ENCODE results near the gene RALGAPA2. TPM values are rescaled to one million over a fixed set of nuclear protein-coding genes. Genes with fewer than 3 reads are reported as not detected.
"Not testable (repeated sequence)": the region's sequence is repeated elsewhere in the genome, so short reads cannot be mapped to it uniquely, and the experiment has no call there.

The RALGAPA2 gene
- total RNA-seq, 1 experiment from 2014 or later, result 26.3 TPM

DNA sequence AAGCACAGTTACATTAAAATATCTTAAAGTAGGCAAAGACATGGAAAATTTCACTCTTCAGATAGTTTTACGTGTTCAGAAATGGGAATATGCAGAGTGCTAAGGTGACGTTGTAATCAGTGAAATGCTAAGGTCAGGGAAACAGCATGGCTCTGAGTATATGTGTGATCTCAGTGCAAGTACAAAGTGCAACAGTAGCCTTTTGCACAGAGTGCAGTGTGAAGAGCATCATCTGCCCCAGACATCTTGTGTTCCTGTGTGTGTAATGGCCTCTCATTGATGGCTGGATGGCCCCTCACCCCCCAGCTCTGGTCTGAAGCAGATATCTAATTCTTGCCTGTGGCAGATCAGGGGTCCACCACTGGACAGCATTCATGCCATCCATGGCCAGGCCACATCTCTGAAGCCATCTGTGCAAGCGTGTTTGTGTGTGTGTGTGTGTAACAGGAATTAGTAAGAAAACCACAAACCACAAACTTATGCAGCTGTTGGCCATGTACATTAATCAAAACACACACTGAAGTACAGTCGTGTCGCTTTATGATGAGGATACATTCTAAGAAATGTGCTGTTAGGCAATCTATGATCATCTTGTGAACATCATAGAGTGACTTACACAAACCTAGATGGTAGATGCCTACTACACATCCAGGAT is 165.1 kb downstream of the RALGAPA2 start:
- Mint-ChIP-seq H3K27ac (ENCODE audit: unreplicated experiment) (no peak overlapping the region), H3K36me3 (ENCODE audit: insufficient read depth, unreplicated experiment) (no peaks in the 10 kb centered on the region), H3K4me3 (ENCODE audit: low read depth, unreplicated experiment) (no peak overlapping the region), H3K4me1 (ENCODE audit: low read depth, unreplicated experiment) (no peaks in the 10 kb centered on the region), H3K27me3 (ENCODE audit: unreplicated experiment) (no peaks in the 10 kb centered on the region), H3K9me3 (ENCODE audit: low read depth, unreplicated experiment) (no peaks in the 10 kb centered on the region)
- no peak for TF ChIP-seq CTCF (IDR thresholded peaks at IDR 0.05; ENCODE audit: unreplicated experiment)
- CTCF ChIA-PET, result no interaction called here
- DNase-seq, result no peak
- BruUV-seq (replicated peaks), result no TSS peak
- intact Hi-C loops (cut with micrococcal nuclease; ENCODE audit: unreplicated experiment), result no loop called here

- CTCF ChIA-PET, result no interaction called here
- H3K4me1 Mint-ChIP-seq (ENCODE audit: low read depth, unreplicated experiment), result no peaks in the 10 kb centered on the region
- no TSS peak for BruUV-seq (replicated peaks)
- no peak for DNase-seq
- H3K27ac Mint-ChIP-seq (ENCODE audit: unreplicated experiment), result no peak overlapping the region
- intact Hi-C loops (cut with micrococcal nuclease; ENCODE audit: unreplicated experiment), result no loop called here
- no peaks in the 10 kb centered on the region for H3K9me3 Mint-ChIP-seq (ENCODE audit: low read depth, unreplicated experiment)
- H3K4me3 Mint-ChIP-seq (ENCODE audit: low read depth, unreplicated experiment), result no peak overlapping the region
- H3K27me3 Mint-ChIP-seq (ENCODE audit: unreplicated experiment), result no peaks in the 10 kb centered on the region
- TF ChIP-seq CTCF (IDR thresholded peaks at IDR 0.05; ENCODE audit: unreplicated experiment), result no peak
- no peaks in the 10 kb centered on the region for H3K36me3 Mint-ChIP-seq (ENCODE audit: insufficient read depth, unreplicated experiment)
Observed at GRCh38 chr20:20546402-20546801, 166.0 kb downstream of the RALGAPA2 start.

GRCh38 chr20:20543348-20543747 is 169.1 kb downstream of the RALGAPA2 start:
- CTCF ChIA-PET; H3K36me3 Mint-ChIP-seq (ENCODE audit: insufficient read depth, unreplicated experiment); H3K27me3 Mint-ChIP-seq (ENCODE audit: unreplicated experiment); H3K27ac Mint-ChIP-seq (ENCODE audit: unreplicated experiment); BruUV-seq (replicated peaks); H3K4me3 Mint-ChIP-seq (ENCODE audit: low read depth, unreplicated experiment); DNase-seq; H3K4me1 Mint-ChIP-seq (ENCODE audit: low read depth, unreplicated experiment); intact Hi-C loops (cut with micrococcal nuclease; ENCODE audit: unreplicated experiment); H3K9me3 Mint-ChIP-seq (ENCODE audit: low read depth, unreplicated experiment): not testable (repeated sequence)

- Mint-ChIP-seq H3K36me3 (ENCODE audit: insufficient read depth, unreplicated experiment) (no peaks in the 10 kb centered on the region), H3K9me3 (ENCODE audit: low read depth, unreplicated experiment) (no peaks in the 10 kb centered on the region), H3K27ac (ENCODE audit: unreplicated experiment) (no peak overlapping the region), H3K4me1 (ENCODE audit: low read depth, unreplicated experiment) (no peaks in the 10 kb centered on the region), H3K27me3 (ENCODE audit: unreplicated experiment) (no peaks in the 10 kb centered on the region), H3K4me3 (ENCODE audit: low read depth, unreplicated experiment) (no peak overlapping the region)
- intact Hi-C loops (cut with micrococcal nuclease; ENCODE audit: unreplicated experiment), result no loop called here
- TF ChIP-seq CTCF (IDR thresholded peaks at IDR 0.05; ENCODE audit: unreplicated experiment), result no peak
- DNase-seq, result no peak
- no TSS peak for BruUV-seq (replicated peaks)
- CTCF ChIA-PET, result no interaction called here
Observed at GRCh38 chr20:20536240-20536933, 176.1 kb downstream of the RALGAPA2 start.

GRCh38 chr20:20535051-20535450 is 177.4 kb downstream of the RALGAPA2 start:
- no peak for DNase-seq
- Mint-ChIP-seq H3K9me3 (ENCODE audit: low read depth, unreplicated experiment) (no peaks in the 10 kb centered on the region), H3K4me1 (ENCODE audit: low read depth, unreplicated experiment) (no peaks in the 10 kb centered on the region), H3K36me3 (ENCODE audit: insufficient read depth, unreplicated experiment) (no peaks in the 10 kb centered on the region), H3K27ac (ENCODE audit: unreplicated experiment) (no peak overlapping the region), H3K27me3 (ENCODE audit: unreplicated experiment) (no peaks in the 10 kb centered on the region), H3K4me3 (ENCODE audit: low read depth, unreplicated experiment) (no peak overlapping the region)
- CTCF ChIA-PET, result no interaction called here
- intact Hi-C loops (cut with micrococcal nuclease; ENCODE audit: unreplicated experiment), result no loop called here
- TF ChIP-seq CTCF (IDR thresholded peaks at IDR 0.05; ENCODE audit: unreplicated experiment), result no peak
- BruUV-seq (replicated peaks), result no TSS peak

Measured in Calu3 (cell line).